HG03039 (cell line): ENCODE measurements around the gene MGAT5.
A peak's percentile ranks its signal among the peaks of the same experiment; 100 is the strongest.
"Not testable (repeated sequence)": the region's sequence is repeated elsewhere in the genome, so short reads cannot be mapped to it uniquely, and the experiment has no call there.

Experiments
- ATAC-seq: cut with Tn5 transposase; IDR thresholded peaks from one replicate; pipeline ENCODE4 v1.9.1; 2021; ENCODE audit warnings: mild to moderate bottlenecking, moderate library complexity; ENCODE audit not compliant: unreplicated experiment

The MGAT5 gene

GRCh38 chr2:134275058-134275862, 21.4 kb downstream of the MGAT5 start:
- peak; percentile 49 for ATAC-seq

- no peak for ATAC-seq
Observed at GRCh38 chr2:134276381-134277172, 22.7 kb downstream of the MGAT5 start.

- ATAC-seq, result no peak
Observed at GRCh38 chr2:134277223-134277622, 23.4 kb downstream of the MGAT5 start.

DNA sequence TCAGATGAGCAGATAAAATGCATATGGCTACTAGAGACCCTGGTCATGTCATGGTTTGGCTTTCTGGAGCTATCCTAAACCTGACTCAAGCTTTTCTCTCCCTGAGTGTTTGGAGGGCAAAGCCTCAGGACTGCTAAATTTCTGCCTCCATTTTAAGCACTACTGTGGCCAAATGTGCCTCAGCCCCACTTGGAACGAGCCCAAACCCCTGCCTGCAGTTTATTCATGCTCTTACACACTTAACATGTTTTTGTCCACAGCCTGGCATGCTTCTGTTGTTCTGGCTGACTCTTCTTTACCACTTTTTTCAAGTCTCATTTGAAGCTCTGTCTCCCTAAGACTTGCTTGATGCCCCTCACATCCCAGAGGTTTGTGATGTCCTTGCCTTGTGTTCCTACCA, 24.7 kb downstream of the MGAT5 start:
- ATAC-seq, result no peak

DNA sequence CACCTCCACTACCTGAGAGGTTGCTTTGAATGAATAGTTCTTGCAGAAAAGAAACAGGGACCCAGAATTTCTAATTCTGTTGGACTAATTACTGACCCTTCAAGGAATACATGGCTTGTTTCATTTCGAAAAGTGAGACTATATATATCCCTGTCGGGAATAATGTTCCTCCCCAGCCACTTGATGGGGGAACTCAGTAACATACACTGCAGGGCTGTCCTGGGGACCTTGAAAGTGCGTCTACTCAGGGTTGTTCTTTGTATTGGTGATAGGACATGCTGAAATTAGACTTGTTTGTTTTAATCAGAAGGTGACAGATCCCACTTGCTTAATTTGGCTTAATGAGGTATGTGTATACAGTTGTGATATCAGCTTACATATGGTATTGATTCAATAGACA, 25.5 kb downstream of the MGAT5 start:
- no peak for ATAC-seq

- no peak for ATAC-seq
Observed at GRCh38 chr2:134280231-134280630, 26.4 kb downstream of the MGAT5 start.

DNA sequence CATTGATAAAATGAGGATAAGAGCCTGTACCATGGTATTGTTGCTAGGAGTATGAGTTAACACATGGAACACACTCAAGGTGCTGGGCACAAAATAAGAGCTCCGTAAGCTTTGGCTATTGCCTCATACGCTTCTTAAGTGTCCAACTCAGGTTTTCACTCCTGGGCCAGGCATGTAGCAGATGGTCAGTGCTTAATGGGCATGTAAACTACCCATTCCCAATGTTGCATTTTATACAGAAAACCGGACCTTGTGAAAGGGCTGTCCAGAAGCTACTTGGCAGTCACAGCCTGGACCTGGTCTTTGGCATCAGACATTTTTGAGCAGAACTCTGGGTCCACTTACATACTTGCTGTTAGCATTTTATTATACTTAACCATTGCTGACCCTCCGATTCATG, 26.9 kb downstream of the MGAT5 start:
- no peak for ATAC-seq

GRCh38 chr2:134281815-134282419, 28.0 kb downstream of the MGAT5 start:
- ATAC-seq, result no peak

- peak; percentile 90 for ATAC-seq
Observed at GRCh38 chr2:134282629-134283400, 28.9 kb downstream of the MGAT5 start.

- no peak for ATAC-seq
Observed at GRCh38 chr2:134283661-134284060, 29.8 kb downstream of the MGAT5 start.

- ATAC-seq, result no peak
Observed at GRCh38 chr2:134284119-134284670, 30.3 kb downstream of the MGAT5 start.

GRCh38 chr2:134287323-134287722, 33.5 kb downstream of the MGAT5 start:
- ATAC-seq, result peak; percentile 35

GRCh38 chr2:134288814-134289213, 34.9 kb downstream of the MGAT5 start:
- ATAC-seq, result no peak

DNA sequence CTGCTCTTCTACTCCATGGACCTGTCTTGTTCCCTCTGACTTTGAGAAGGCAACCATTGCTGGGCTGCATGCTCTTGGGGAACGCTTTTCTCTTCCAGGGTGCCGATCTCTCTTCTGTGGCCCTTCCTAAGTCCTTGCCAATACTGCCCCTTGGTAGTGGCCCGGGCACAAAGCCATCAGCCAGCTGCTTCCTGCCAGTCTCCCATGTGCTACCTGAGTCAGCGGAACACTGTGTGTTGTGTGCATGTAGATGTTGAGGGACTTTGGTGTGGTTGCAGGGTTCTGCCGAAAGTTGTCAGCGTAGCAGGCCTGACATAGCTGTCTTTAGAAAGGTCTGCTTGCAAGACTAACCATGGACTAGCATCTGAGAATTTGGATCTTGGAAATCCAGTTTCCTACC, 35.4 kb downstream of the MGAT5 start:
- no peak for ATAC-seq

DNA sequence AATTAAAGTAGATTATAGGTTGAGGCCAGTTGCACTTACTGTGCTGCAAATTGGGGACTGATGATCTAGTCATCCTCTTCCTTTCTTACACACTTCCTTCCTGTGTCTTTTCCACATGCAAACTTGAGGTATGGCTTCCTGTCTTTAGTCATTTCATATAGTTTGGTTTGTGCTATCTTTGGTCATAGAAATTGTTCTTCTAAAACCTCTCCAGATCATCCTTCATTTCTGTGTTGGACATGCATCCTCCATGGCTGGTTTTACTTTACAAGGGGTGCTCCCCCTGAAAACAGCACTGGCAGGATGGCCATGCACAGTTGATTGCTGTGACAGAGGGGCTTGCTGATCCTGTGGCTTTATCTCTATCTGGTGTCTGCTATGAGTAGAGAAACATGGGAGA, 36.5 kb downstream of the MGAT5 start:
- peak; percentile 47 for ATAC-seq

DNA sequence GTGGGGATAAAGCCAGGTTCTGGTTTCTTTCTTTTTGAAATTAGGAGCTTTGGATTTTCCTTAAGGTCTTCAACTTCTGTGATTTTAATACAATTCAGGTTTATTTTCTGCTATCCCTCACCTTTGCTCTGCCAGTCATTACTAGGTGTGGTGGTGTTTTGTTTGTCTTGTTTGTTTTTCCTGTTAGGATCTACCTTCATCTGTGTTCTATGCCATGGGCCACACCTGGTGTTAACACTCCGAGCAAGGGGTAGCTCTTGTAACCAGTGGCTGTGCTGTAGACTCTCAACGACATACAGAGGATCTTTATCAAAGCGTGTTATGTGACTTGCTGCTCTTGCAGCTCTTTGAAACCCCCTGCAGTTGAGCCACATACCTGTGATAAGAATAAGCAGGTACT, 38.6 kb downstream of the MGAT5 start:
- no peak for ATAC-seq

GRCh38 chr2:134293719-134294537, 40.1 kb downstream of the MGAT5 start:
- ATAC-seq, result no peak

DNA sequence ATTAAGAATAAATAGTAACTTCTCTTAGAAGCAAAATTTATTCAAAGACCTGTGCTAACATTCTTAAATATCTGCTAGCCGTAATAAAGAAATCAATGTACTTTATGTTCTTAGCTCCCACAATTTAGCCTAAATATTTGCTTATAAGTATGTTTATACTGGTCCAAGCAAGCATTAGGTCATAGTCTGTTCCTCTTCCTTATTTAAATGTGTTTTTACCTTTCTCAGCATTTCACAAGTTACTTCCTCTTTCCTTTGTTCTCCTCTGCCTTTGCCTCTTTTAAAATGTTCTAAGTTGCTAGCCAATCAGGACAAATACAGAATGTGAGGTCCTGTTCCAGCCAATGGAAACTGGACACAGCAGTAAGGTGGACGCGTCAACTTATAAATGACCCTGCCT, 40.7 kb downstream of the MGAT5 start:
- ATAC-seq, result not testable (repeated sequence)

DNA sequence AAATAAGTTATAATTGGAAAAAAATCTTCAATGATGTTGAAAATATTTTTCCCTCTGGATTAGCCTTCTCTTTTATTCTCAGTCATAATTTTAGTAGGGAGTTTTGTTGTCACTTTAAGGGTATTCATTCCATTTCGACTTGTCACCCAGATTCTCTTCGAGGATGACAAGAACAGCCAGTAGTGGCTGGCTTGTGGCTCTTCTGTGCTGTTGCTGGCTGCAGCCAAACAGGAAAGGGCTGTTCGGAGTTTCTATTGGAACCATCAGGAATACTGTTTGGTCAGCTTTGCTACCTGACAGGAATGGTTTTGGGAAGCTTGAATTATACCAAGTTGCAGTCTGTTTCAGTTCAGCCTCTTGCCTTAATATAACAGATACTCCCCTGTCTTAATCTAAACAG, 41.6 kb downstream of the MGAT5 start:
- no peak for ATAC-seq

GRCh38 chr2:134296301-134296700, 42.4 kb downstream of the MGAT5 start:
- ATAC-seq, result no peak
